ENCODE measurements around the gene ZBTB20. TPM values are rescaled to one million over a fixed set of nuclear protein-coding genes. Genes with fewer than 3 reads are reported as not detected.

The ZBTB20 gene
- total and polyA plus RNA-seq, 2 experiments from 2014 or later = 15.7 to 37.3 TPM

DNA sequence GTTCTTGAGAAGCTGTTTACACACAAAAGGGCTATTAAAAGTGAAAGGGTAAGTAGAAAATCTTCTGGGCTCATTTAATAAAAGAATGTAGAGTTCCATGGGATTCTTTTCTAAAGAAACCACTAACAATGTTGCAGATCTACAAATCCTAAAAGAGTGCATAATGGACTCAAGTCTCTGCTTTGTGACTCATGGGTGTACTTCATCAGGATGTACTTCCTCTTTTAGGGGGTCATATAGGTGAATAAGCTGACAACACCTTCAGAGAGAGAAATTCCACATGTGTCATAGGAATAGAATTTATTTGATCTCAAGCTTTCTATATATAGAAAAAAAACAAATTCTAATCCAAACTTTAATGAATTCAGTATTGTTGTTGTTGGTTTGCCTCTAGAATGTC lies 497.8 kb downstream of the ZBTB20 start:
- no peaks in the 10 kb centered on the region for H3K9me3 ChIP-seq (ENCODE audit: low read depth)
- no peaks in the 10 kb centered on the region for H3K36me3 ChIP-seq
- no peak for DNase-seq (ENCODE audit: low read depth in 1 of 2, low spot score in 1 of 2)
- no peak overlapping the region for H3K4me3 ChIP-seq
- H3K27me3 ChIP-seq = no peaks in the 10 kb centered on the region
- TF ChIP-seq, protein P1, sequence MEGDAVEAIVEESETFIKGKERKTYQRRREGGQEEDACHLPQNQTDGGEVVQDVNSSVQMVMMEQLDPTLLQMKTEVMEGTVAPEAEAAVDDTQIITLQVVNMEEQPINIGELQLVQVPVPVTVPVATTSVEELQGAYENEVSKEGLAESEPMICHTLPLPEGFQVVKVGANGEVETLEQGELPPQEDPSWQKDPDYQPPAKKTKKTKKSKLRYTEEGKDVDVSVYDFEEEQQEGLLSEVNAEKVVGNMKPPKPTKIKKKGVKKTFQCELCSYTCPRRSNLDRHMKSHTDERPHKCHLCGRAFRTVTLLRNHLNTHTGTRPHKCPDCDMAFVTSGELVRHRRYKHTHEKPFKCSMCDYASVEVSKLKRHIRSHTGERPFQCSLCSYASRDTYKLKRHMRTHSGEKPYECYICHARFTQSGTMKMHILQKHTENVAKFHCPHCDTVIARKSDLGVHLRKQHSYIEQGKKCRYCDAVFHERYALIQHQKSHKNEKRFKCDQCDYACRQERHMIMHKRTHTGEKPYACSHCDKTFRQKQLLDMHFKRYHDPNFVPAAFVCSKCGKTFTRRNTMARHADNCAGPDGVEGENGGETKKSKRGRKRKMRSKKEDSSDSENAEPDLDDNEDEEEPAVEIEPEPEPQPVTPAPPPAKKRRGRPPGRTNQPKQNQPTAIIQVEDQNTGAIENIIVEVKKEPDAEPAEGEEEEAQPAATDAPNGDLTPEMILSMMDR (IDR thresholded peaks at IDR 0.05; ENCODE audit: low read depth, low read length) = no peak
- H3K4me1 ChIP-seq (ENCODE audit: low read depth) = no peaks in the 10 kb centered on the region
- no peak overlapping the region for H3K27ac ChIP-seq

DNA sequence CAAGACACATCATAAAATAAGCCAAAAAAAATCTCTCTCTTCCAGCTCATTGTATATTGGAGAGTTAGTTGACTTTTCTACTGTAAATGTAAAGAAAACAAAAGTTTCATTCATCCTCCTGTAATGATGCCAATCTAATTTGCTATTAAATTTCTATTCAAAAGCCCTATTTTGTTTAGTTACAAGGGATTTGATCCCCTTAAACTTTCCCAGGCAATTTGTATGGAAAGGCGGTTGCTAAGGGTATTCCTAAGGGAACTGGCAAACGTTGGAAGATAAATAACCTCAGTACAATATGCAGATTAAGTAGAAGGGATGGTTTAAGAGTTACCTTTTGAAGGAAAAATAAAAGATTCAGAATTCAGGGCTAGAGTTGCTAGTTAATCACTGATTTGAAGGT lies 500.6 kb downstream of the ZBTB20 start:
- H3K36me3 ChIP-seq = no peaks in the 10 kb centered on the region
- H3K27ac ChIP-seq = no peak overlapping the region
- no peaks in the 10 kb centered on the region for H3K27me3 ChIP-seq
- no peaks in the 10 kb centered on the region for H3K9me3 ChIP-seq (ENCODE audit: low read depth)
- H3K4me3 ChIP-seq = no peak overlapping the region
- no peaks in the 10 kb centered on the region for H3K4me1 ChIP-seq (ENCODE audit: low read depth)
- TF ChIP-seq, protein P1 (IDR thresholded peaks at IDR 0.05; ENCODE audit: low read depth, low read length) = no peak
- DNase-seq (ENCODE audit: low read depth in 1 of 2, low spot score in 1 of 2) = no peak

GRCh38 chr3:114645392-114645791 lies 501.7 kb downstream of the ZBTB20 start:
- Histone ChIP-seq H3K36me3 (no peaks in the 10 kb centered on the region), H3K27me3 (no peaks in the 10 kb centered on the region), H3K4me3 (no peak overlapping the region), H3K27ac (no peak overlapping the region), H3K9me3 (ENCODE audit: low read depth) (no peaks in the 10 kb centered on the region), H3K4me1 (ENCODE audit: low read depth) (no peaks in the 10 kb centered on the region)
- TF ChIP-seq, protein P1 (IDR thresholded peaks at IDR 0.05; ENCODE audit: low read depth, low read length) = no peak
- DNase-seq (ENCODE audit: low read depth in 1 of 2, low spot score in 1 of 2) = no peak

DNA sequence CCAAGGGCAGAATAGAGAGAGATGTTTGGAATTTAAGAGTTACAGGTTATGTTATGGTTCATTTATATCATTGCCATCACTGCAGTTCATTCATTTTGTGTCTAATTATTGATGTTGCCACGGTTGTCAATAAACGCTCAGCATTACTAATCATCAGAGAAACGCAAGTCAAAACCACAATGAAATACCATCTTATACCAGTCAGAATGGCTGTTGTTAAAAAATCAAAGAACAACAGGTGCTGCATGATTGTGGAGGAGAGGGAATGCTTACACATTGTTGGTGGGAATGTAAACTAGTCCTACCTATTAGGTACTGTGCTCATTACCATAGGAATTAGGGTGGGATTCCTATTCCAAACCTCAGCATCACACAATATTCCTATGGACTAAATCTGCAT lies 502.7 kb downstream of the ZBTB20 start:
- TF ChIP-seq, protein P1 (IDR thresholded peaks at IDR 0.05; ENCODE audit: low read depth, low read length) = no peak
- no peak overlapping the region for H3K27ac ChIP-seq
- no peaks in the 10 kb centered on the region for H3K4me1 ChIP-seq (ENCODE audit: low read depth)
- H3K36me3 ChIP-seq = no peaks in the 10 kb centered on the region
- DNase-seq (ENCODE audit: low read depth in 1 of 2, low spot score in 1 of 2) = no peak
- H3K9me3 ChIP-seq (ENCODE audit: low read depth) = no peaks in the 10 kb centered on the region
- H3K27me3 ChIP-seq = no peaks in the 10 kb centered on the region
- H3K4me3 ChIP-seq = no peak overlapping the region

GRCh38 chr3:114642951-114643741 lies 503.9 kb downstream of the ZBTB20 start:
- no peaks in the 10 kb centered on the region for H3K9me3 ChIP-seq (ENCODE audit: low read depth)
- no peaks in the 10 kb centered on the region for H3K4me1 ChIP-seq (ENCODE audit: low read depth)
- TF ChIP-seq, protein P1 (IDR thresholded peaks at IDR 0.05; ENCODE audit: low read depth, low read length) = no peak
- H3K4me3 ChIP-seq = no peak overlapping the region
- no peaks in the 10 kb centered on the region for H3K27me3 ChIP-seq
- H3K27ac ChIP-seq = no peak overlapping the region
- H3K36me3 ChIP-seq = no peaks in the 10 kb centered on the region
- no peak for DNase-seq (ENCODE audit: low read depth in 1 of 2, low spot score in 1 of 2)
